H7 (cell line): ENCODE results near the gene SH2D3C. TPM values are rescaled to one million over a fixed set of nuclear protein-coding genes. Genes with fewer than 3 reads are reported as not detected.
"Not testable (repeated sequence)": the region's sequence is repeated elsewhere in the genome, so short reads cannot be mapped to it uniquely, and the experiment has no call there.

ENCODE experiments used
- DNase-seq: peaks from one replicate; pipeline ENCODE4 v3.0.0; 2012
- H3K27me3 ChIP-seq: 2 replicates; pipeline ENCODE4 v1.6.0; 2011; ENCODE audit warnings: mild to moderate bottlenecking, low read length; ENCODE audit not compliant: control insufficient read depth, insufficient read depth
- H3K36me3 ChIP-seq: replicated peaks from 2 replicates; pipeline ENCODE4 v1.5.1; 2011; ENCODE audit warnings: low read length; ENCODE audit not compliant: control insufficient read depth, insufficient read depth
- H3K4me3 ChIP-seq: 2 replicates; pipeline ENCODE4 v1.5.1; 2011; ENCODE audit warnings: low read depth, mild to moderate bottlenecking, control low read depth, low read length, moderate library complexity; ENCODE audit not compliant: insufficient read depth
- total RNA-seq: library from RNA; depleted of rRNA; stranded (reverse); fragments of >200 nt; shearing (Covaris generic); gene quantifications from 2 replicates; pipeline ENCODE4 v1.2.3, GENCODE V29; 2014

SH2D3C gene
- total RNA-seq, 1 experiment from 2014 or later = 0.42 TPM

DNA sequence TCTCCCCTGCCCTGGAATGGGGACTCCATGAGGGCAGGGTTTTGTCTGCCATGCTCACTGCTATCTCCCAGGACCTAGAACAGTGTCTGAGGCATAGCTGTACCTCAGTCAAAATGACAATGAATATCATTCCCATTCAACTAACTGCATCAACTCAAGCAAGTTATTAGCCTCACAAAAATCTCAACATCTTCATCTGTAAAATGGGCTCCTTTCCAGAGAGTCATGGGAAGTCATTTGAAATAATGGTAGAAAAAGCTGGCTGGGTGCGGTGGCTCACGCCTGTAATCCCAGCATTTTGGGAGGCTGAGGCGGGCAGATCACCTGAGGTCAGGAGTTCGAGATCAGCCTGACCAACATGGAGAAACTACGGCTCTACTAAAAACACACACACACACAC, 9.4 kb downstream of the SH2D3C start:
- Histone ChIP-seq H3K36me3 (no peaks in the 10 kb centered on the region), H3K27me3 (peaks cover 1% of the 10 kb centered on the region; the same call in 1 of the 2 replicates), H3K4me3 (no peak overlapping the region)
- DNase-seq = no peak

DNA sequence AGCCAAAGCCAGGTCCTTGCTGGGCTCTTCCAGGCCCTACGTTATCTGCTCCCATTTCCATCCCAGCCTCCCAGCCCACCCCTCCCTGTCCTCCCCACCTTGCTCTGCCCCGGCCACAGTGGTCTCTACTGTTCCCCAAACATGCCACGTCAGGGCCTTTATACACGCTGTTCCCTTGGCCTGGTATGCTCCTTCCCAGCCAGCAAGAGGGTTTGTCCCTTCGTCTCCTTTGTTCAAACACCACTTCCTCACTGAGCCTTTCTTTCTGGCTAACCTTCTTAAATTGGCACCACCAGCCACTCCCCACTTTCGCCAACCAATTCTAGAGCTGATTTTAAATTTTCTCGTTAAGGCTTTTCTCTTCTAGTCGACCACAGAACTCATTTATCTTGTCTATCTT, 9.8 kb downstream of the SH2D3C start:
- no peak for DNase-seq
- H3K27me3 ChIP-seq = peaks cover 1% of the 10 kb centered on the region; the same call in 1 of the 2 replicates
- H3K4me3 ChIP-seq = no peak overlapping the region
- no peaks in the 10 kb centered on the region for H3K36me3 ChIP-seq

DNA sequence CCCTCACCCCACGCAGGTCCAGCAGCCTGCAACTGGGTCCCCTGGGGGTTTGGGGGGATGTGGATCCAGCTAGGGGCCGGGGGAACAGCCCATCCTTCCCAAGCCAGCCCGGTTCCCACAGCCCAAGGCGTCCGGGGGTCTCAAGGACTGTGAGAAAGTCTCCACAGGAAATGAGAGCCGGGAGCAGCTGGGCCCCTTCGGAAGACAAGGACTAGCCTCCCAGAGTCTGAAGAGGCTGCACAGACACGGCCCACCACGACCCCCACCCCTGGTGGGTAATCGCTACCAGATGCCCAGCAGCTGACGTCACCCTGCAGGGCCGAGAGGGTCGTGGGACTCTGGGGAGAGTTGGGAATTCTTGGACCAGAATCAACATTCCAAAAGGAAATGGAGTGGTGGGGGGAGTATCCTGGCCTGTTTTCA, 10.5 kb downstream of the SH2D3C start:
- Histone ChIP-seq H3K4me3 (no peak overlapping the region), H3K27me3 (peaks cover 1% of the 10 kb centered on the region; the same call in 1 of the 2 replicates), H3K36me3 (no peaks in the 10 kb centered on the region)
- DNase-seq = no peak

DNA sequence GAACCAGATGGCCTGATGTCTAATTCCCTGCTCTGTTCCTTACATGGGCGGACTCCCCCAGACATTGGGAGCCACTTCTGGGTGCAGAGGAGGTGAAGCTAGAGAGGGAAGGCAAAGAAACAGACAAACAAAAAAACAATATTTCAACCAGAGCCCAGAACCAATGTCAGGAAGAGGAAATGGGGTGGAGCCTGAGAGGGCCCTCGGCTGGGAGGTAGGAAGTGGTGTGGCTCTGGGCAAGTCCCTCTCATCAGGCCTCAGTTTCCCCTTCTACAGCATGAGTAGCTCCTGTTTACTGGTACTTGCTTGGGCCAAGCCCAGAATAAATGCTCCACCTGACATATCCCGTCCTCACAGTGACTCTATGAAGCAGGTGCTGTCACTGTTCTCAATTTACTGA, 11.1 kb downstream of the SH2D3C start:
- no peak for DNase-seq
- Histone ChIP-seq H3K27me3 (peaks cover 1% of the 10 kb centered on the region; the same call in 1 of the 2 replicates), H3K4me3 (no peak overlapping the region), H3K36me3 (no peaks in the 10 kb centered on the region)

DNA sequence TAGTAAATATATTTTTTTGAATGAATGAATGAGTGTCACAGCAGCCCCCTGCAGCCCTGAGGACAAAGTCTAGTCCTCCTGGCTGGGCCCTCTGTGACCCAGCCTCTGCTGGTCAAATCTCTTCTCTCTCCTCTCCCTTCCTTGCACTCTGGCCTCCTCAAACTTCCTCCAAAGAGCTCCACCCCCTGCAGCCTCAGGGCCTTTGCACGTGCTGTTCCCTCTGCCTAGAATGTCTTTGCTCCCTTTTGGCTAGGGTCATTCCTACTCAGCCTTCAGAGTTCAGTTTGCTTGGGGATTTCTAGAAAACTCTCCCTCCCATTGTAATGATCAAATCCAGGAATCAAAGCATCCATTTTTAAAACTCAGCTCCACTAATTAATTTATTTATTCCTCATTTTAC, 13.0 kb downstream of the SH2D3C start:
- Histone ChIP-seq H3K4me3 (no peak overlapping the region), H3K36me3 (no peaks in the 10 kb centered on the region), H3K27me3 (peaks cover under 1% of the 10 kb centered on the region; the same call in 1 of the 2 replicates)
- no peak for DNase-seq

DNA sequence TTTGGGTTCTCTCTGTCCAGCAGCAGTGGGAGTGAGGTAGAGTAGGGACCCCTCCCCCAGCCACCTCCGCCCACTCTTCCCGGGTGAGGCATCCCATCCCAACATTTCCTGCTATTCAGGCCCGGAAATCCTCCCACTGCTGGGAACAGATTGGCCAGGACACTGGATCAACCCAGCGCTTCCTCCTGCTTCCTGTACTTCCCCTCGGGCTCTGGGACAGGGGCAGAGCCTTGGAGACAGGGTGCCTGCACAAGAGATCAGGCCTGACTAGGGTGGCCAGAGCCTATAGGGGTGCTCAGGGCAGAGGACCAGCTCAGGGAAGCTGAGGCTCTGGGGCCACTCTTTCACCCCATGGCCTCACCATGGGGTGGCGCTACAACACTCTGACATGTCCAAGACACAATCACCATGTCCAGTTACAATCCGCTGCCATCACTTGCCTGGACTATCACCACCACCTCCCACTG, 14.5 kb downstream of the SH2D3C start:
- peak; percentile 82 for DNase-seq

DNA sequence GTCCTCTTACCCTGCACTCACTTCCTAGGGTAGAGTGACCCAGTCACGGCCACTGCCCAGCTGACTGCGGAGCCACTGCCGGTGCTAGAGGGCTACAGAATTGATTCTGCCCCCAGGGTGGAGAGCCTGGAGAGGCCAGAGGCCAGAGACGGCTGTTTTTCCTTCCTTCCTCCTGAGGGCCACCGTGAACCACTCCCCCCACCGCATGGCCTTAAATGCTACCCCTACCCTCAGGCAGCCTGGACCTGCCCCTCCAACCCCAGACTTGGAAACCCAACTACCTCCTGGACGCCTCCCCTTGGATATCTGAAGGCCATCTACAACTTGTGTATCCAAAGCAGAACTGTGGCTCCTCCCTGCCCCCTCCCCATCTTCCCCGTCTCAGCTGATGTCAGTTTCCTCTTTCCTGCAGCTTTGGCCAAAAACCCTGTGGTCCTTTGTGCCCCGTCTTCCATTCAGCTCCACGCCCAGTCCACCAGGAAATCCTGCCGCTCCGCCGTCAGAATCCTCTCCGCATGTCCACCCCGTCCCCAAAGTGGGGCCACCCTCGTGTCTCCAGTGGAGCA, 16.3 kb downstream of the SH2D3C start:
- DNase-seq = peak; percentile 68
- Histone ChIP-seq H3K36me3 (no peaks in the 10 kb centered on the region), H3K27me3 (no peaks in the 10 kb centered on the region), H3K4me3 (no peak overlapping the region)

More for the DNA sequence above, 14.5 kb downstream of the SH2D3C start:
- Histone ChIP-seq H3K27me3 (no peaks in the 10 kb centered on the region), H3K4me3 (no peak overlapping the region), H3K36me3 (no peaks in the 10 kb centered on the region)

DNA sequence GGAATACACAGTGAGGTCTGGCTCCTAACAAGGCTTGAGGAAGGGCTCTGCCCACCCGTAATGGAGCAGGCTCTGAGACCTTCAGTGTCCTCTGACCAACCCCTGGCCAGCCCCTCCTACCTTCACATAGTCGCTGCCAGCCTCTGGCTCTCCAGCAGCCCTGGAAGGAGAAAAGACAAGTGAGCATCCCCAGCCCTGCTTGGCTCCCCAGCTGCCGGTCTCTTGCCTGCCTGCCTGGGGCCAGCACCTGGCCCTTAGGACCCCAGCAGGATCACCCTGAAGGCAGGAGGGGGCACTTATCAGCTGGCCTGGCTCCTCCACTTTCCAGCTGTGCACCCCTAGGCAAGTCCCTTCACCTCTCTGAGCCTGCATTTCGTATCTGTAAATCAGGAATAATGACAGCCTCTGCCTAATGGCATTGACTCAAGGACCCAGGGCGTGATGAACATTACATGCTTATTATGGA, 16.9 kb downstream of the SH2D3C start:
- H3K4me3 ChIP-seq = no peak overlapping the region
- DNase-seq = peak; percentile 63
- H3K27me3 ChIP-seq = no peaks in the 10 kb centered on the region; the same call in 1 of the 2 replicates
- no peaks in the 10 kb centered on the region for H3K36me3 ChIP-seq

DNA sequence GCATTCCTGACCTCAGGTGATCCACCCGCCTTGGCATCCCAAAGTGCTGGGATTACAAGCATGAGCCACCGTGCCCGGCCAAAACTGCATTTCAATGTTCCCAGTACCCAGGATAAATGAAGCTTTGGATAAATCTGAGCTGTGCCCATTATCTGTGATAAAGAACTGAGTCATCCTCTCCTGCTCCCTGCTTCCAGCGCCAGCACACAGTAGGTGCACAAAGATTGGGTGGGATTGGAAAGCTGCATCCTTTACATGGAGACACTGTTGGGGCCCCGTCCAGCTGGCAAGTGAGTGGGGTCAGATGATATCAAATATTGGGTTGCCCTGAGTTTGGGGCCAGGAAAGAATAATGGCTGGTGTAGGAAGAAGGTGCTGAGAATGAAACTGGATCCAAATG, 17.4 kb downstream of the SH2D3C start:
- no peaks in the 10 kb centered on the region for H3K36me3 ChIP-seq

DNA sequence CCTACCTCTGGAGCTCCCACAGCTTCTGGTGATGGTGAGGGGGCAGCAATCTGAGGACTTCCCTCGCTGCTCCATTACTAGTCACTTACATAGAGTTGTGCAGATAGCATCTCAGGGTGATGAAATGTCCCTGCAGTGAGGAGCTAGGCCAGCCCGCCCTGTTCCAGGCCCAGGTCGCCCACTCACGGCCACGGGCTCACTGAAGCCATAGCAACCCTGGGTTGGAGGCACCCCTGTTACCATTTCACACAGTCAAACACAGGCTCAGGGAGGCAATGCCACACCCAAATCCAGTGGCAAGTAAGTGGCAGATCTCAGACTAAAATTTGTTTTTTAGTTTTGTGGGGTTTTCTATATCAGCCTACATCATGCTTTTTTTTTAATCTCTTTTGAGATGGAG, 19.6 kb downstream of the SH2D3C start:
- DNase-seq = no peak
- Histone ChIP-seq H3K27me3 (peaks cover 20% of the 10 kb centered on the region), H3K4me3 (no peak overlapping the region), H3K36me3 (no peaks in the 10 kb centered on the region)

More for the DNA sequence above, 17.4 kb downstream of the SH2D3C start:
- peaks cover 3% of the 10 kb centered on the region for H3K27me3 ChIP-seq
- no peak for DNase-seq
- no peak overlapping the region for H3K4me3 ChIP-seq

DNA sequence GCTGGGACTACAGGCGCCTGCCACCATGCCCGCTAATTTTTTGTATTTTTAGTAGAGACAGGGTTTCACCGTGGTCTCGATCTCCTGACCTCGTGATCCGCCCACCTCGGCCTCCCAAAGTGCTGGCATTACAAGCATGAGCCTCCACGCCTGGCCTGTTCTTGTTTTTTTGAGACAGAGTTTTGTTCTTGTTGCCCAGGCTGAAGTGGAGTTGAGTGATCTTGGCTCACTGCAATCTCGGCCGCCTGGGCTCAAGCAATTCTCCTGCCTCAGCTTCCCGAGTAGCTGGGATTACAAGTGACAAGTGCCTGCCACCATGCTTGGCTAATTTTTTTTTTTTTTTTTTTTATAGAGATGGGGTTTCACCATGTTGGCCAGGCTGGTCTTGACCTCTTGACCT, 21.7 kb downstream of the SH2D3C start:
- not testable (repeated sequence) for H3K4me3 ChIP-seq, DNase-seq, H3K36me3 ChIP-seq
- peaks cover 36% of the 10 kb centered on the region for H3K27me3 ChIP-seq

DNA sequence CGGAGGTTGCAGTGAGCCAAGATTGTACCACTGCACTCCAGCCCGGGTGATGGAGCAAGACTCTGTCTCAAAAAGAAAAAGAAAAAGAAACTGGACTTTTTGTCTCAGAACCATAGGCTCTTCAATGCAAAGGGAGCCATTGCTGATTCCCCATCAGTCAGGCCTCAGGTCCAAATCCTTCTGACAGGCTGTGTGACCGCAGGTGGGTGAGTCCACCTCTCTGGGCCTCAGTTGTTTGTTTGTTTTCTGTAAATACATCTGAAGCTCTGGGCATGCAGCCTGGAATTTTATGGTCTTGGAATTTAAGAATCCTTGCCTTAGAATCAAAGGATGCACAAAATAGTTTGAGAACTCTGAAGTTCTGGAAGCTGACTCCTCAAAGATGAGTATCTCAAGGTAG, 22.2 kb downstream of the SH2D3C start:
- H3K36me3 ChIP-seq = no peaks in the 10 kb centered on the region
- DNase-seq = no peak
- H3K27me3 ChIP-seq = peaks cover 38% of the 10 kb centered on the region
- H3K4me3 ChIP-seq = no peak overlapping the region

DNA sequence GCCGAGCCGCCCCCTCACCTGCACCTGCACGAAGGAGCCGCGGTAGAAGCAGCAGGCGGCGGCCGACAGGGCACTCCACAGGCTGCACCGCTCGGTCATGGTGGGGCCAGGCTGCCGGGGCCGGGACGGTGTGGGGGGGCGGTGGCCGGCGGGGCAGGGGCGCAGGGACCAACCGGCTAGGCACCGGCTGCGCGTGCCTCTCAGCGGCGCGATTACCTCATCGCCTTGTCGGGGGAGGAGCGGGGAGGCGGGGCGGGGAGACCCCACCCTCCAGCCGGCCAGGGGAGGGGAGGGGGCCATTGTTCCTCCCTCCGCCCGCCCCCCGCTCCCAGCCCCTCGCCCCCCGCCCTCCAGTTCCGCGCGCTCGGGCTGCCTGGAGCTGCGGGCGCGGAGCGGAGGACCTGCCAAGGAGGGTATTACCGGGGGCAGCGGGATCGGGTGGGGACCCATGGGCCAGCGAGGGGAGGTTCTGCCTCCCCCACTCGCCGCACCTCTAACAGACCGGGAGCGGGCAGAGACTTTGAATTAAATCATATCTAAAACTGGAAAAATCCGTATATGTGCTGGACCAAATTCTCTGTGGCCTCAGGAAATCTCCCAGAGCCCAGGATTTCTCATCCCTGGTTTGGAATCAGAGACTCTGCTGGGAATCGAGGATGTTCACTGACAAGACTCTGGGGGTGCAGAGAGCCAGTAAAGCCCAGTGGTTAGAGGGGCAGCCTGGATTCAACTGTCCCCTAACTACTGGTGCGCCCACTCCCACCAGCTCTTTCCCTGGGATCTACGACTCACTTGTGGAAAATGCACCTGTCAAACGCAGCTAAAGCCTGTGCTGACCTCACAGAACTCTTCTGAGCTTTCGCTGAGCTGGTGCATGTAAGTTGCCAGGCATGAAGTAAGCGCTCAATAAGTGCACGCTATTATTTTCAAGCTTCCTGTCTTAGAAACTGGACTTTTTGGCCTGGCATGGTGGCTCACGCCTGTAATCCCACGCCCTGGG, 23.1 kb downstream of the SH2D3C start:
- peak overlapping the region; percentile 58 for H3K4me3 ChIP-seq
- peaks cover 38% of the 10 kb centered on the region for H3K27me3 ChIP-seq
- H3K36me3 ChIP-seq = no peaks in the 10 kb centered on the region
- DNase-seq = peak; percentile 99

DNA sequence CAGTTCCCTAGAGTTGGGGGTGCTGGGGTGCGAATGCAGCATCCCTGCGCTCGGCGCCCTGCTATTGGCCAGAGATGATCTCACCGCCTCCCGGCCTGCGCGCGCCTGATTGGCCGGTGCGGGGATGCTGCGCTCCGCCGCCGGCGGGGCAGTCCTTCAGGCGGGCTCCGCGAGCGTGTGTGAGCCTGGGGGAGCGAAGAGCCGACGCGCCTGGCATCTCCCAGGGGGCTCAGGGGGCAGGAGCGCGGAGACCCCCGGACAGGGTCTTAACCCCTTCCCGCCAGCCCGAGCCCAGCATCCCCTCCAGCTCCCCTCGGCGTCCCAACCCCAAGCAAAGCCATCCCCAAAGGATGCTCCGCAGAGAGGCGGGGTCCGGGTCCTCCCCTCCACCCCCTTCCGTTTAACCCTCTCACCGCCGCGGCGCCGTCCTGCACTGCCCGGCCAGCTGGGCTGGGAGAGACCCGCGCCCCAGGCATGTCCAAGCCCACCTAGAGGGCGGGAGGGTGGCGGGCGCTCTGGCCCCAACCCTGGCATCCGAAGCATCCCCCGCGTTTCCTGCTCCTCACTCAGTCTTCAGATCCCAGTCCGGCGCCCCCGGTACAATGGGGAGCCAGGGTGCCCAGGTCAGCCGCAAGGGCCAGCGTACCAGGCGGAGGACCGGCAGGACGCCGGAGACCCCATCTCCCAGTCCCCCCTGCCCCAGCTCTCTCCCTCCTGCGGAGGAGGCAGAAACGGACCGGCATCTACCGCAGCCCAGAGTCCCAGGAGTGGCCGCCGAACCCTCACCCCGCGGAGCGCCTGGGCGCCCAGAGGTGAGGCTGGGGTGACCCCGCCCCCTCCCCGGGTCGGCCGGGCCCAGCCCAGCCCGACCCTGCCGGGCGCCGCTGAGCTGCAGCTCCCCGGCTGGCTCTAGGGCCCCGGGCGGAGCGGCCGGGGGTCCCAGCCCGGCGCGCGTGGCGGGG, 24.1 kb downstream of the SH2D3C start:
- Histone ChIP-seq H3K27me3 (peaks cover 38% of the 10 kb centered on the region), H3K4me3 (peak overlapping the region; percentile 58), H3K36me3 (peaks cover under 1% of the 10 kb centered on the region)
- DNase-seq = peak; percentile 98
